GM12801 (cell line): ENCODE results near the gene KLHL29.

Experiments
- CTCF ChIP-seq: IDR thresholded peaks from one replicate; pipeline ENCODE4 v1.5.1; 2011; ENCODE audit warnings: control low read depth; ENCODE audit not compliant: insufficient read length; ENCODE audit errors: extremely low read depth

KLHL29 gene

GRCh38 chr2:23387221-23387550 is 2.2 kb downstream of the KLHL29 start:
- no peak for TF ChIP-seq CTCF

GRCh38 chr2:23387845-23388244 is 2.9 kb downstream of the KLHL29 start:
- no peak for TF ChIP-seq CTCF

- TF ChIP-seq CTCF, result no peak
Observed at GRCh38 chr2:23388294-23388693, 3.3 kb downstream of the KLHL29 start.

GRCh38 chr2:23388756-23389514 is 4.0 kb downstream of the KLHL29 start:
- no peak for TF ChIP-seq CTCF

GRCh38 chr2:23390152-23390551 is 5.2 kb downstream of the KLHL29 start:
- no peak for TF ChIP-seq CTCF

GRCh38 chr2:23393722-23394121 is 8.7 kb downstream of the KLHL29 start:
- no peak for TF ChIP-seq CTCF

GRCh38 chr2:23394700-23395099 is 9.7 kb downstream of the KLHL29 start:
- TF ChIP-seq CTCF, result no peak
